Ishikawa (cell line): ENCODE results near the gene ARHGEF26.

Source experiments
- CEBPB ChIP-seq: IDR thresholded peaks from 2 replicates; pipeline ENCODE4 v1.6.1; 2012
- EP300 ChIP-seq: IDR thresholded peaks from 2 replicates; pipeline ENCODE4 v1.6.1; 2012; ENCODE audit warnings: borderline replicate concordance
- TCF12 ChIP-seq: IDR thresholded peaks from 2 replicates; pipeline ENCODE4 v1.6.1; 2012; ENCODE audit warnings: low read depth
- TEAD4 ChIP-seq: IDR thresholded peaks from 2 replicates; pipeline ENCODE4 v1.6.1; 2012
- YY1 ChIP-seq: IDR thresholded peaks from 2 replicates; pipeline ENCODE4 v1.6.1; 2012; ENCODE audit warnings: low read depth
- TF ChIP-seq, protein P1 (sequence below): IDR thresholded peaks from 2 replicates; pipeline ENCODE4 v1.6.1; 2012; ENCODE audit warnings: low read depth, mild to moderate bottlenecking

DNA sequence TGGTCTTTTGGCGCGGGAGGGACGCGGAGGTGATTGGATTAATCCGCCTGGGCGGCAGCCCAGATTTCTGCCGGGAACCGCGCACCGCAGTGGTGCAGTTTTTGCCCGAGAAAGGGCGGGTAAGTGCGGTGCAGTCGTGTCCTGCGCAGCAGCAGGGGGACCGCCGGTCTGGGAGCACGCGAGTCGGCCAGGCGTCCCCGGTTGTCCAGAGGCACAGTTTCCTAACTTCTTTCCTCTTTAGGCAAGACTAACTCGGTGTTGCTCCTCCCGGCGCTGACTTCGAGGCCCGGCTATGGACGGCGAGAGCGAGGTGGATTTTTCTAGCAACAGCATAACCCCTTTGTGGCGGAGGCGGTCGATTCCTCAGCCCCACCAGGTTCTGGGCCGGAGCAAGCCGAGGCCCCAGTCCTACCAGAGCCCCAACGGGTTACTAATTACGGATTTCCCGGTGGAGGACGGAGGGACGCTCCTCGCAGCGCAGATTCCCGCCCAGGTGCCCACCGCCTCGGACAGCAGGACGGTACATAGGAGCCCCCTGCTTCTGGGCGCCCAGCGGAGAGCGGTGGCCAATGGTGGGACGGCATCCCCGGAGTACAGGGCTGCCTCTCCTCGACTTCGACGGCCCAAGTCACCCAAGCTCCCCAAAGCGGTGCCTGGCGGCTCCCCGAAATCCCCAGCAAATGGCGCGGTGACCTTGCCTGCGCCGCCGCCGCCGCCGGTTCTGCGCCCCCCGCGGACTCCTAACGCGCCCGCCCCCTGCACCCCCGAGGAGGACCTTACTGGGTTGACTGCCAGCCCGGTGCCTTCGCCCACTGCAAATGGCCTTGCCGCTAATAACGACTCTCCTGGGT, 736 bp downstream of the ARHGEF26 start:
- TF ChIP-seq, protein P1, sequence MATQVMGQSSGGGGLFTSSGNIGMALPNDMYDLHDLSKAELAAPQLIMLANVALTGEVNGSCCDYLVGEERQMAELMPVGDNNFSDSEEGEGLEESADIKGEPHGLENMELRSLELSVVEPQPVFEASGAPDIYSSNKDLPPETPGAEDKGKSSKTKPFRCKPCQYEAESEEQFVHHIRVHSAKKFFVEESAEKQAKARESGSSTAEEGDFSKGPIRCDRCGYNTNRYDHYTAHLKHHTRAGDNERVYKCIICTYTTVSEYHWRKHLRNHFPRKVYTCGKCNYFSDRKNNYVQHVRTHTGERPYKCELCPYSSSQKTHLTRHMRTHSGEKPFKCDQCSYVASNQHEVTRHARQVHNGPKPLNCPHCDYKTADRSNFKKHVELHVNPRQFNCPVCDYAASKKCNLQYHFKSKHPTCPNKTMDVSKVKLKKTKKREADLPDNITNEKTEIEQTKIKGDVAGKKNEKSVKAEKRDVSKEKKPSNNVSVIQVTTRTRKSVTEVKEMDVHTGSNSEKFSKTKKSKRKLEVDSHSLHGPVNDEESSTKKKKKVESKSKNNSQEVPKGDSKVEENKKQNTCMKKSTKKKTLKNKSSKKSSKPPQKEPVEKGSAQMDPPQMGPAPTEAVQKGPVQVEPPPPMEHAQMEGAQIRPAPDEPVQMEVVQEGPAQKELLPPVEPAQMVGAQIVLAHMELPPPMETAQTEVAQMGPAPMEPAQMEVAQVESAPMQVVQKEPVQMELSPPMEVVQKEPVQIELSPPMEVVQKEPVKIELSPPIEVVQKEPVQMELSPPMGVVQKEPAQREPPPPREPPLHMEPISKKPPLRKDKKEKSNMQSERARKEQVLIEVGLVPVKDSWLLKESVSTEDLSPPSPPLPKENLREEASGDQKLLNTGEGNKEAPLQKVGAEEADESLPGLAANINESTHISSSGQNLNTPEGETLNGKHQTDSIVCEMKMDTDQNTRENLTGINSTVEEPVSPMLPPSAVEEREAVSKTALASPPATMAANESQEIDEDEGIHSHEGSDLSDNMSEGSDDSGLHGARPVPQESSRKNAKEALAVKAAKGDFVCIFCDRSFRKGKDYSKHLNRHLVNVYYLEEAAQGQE = no peak
- TF ChIP-seq EP300 (no peak), TCF12 (no peak), CEBPB (no peak), YY1 (no peak), TEAD4 (no peak)
